Measurements from ENCODE around the gene STAT5B.
A peak's percentile ranks its signal among the peaks of the same experiment; 100 is the strongest.

The STAT5B gene

DNA sequence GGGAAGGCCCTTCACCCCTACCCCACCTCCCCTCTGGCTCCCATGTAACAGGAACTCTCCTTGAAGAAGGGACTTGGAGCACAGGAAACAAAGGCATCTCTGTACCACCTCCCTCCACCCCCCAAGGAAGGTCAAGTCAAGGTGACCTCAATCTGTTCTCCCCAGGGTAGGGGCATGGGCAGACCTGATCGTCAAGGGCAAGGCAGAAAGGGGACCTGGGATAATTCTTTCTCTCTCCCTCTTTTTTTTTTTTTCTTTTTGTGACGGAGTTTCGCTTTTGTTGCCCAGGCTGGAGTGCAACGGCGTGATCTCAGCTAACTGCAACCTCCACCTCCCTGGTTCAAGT lies 7.8 kb upstream of the STAT5B start:
- no peak for DNase-seq

DNA sequence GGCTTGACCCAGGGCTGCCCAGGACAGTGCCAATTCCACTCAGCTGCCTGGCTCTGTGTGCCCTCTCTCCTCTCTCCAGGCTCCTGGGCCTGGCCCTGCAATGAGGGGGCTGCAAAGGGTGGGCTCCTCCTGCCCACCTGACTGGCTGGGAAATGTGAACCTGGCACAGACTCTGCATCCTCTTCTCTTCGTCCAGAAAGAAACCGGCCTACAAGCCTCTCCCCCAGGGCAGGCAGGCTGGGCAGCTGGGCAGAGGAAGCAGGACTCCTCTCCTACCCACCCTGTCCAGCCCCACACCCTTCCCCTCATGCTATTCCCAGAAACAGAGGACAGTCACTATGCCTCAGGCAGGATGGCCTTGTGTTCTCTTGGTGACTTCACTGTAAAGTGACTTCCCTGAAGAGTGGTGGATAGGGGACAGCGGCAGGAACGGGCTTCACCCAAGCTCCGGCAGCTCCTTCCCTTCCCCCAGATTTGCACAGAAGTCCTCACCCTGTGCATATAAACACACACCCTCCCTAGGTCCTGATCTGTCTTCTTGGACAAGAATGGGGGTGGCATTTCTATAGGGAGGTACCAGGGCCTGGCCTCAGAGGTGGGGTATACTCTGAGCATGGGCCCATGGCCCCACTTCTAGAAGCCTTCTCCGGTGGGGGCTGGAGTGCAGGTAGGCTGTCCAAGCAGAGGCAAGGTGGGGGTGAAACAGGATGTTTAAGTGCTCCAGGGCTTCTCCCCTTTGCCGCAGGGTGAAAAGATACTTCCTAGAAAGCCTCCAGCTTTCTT lies 7.2 kb upstream of the STAT5B start:
- DNase-seq, result no peak

DNA sequence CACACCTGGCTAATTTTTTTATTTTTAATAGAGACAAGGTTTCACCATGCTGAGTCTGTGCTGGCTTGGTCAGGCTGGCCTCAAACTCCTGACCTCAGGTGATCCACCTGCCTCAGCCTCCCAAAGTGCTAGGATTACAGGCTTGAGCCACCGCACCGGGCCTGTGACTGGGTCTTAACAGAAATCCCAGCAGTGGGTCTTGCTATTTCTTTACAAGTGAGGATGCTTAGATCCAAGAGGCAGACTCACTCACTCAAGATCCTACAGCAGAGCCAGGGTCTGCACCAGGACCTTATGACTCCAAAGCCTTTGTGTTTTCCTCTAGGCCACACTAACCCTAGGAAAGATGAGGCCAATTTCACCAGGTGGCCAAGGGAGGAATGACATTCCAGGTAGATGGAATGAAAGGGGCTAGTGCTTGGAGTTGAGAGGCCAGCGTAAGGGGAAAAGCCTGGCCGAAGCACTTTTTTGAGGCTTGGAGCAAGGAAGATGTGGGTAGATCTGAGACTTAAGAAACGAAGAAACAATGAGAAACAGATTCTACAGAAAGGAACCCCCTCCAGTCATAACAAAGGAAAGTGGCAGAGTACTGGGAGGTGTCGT lies 6.4 kb upstream of the STAT5B start:
- DNase-seq, result no peak

DNA sequence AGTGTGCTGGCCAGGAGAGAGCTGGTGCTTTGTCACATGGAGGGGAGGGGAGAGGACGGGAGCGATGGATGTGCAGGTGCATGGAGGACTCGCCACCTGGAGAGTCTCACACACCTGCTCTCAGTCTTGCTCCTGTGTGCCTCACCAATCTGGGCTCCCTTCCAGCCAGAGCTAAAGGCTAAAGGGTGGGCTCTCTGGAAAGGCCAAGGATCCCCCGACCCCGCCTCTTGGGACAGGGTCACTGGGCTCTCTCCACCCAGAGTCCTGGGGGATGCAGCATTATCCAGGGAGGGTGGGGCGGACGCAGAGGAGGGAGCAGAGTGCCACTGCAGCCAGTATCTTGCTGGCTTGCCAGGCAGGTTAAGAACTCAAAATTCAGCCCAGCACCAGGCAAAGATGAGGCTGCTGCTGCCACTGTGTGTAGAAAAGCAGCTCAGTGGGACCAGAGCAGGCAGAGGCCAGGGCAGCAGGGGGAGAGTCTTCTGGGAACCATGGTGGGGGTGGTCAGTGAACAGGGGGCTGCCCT lies 5.4 kb upstream of the STAT5B start:
- DNase-seq, result no peak

DNA sequence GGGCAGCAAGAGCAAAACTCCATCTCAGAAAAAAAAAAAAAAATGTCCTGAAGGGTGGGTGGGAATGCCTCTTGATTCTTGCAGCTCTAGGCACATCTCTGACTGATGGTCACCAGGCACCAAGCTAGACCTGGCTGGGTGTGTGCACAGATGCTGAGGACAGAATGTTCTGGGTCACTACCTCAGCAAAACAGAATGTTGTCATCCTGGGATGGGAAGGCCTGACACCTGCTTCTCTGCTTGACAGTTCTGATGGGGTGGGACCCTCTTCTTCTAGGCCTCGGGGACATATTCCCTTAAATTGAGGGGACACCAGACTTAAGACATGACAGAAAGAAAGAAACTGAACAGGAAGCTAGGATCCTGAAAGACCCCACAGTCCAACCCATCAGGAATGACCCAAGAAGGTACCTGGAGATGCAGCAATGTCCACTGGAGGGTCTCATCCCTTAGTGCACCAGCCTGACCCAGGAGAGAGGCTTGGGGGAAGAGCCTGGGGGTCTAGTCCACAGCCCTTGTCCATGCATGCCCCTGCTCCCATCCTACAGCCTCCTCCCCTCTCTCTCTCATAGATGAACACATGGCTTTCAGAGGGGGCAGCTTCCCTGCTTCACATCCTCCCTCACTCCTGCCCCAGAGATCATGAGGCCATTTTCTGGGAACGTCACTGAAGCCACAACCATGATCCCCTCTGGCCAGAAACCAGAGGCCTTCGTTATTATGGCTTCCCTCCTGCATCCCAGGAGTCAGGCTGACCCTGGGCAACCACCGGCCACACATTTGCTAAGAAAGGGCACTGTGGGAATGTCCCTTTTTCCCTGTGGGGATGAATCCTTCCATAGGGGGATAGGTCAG lies 3.8 kb upstream of the STAT5B start:
- no peak for DNase-seq

DNA sequence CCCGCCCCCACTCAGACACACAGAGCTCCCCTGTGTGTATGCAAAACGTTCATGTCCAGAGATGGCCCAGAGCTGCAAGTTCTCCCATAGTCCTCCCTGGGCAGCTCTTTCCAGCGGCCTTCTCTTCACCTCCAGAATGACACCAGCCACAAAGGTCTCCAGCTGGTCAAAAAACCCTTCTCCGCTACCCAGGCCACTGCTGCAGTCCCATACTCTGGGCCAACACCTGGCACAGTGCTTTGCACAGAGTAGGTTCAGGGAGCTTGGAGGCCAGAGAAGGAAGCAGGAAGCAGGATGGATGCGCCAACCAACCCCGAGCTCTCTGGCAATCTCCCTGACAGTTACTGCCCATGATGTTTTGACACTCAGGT lies 1.1 kb upstream of the STAT5B start:
- no peak for DNase-seq

GRCh38 chr17:42276609-42277341 lies 584 bp upstream of the STAT5B start:
- no peak for DNase-seq

DNA sequence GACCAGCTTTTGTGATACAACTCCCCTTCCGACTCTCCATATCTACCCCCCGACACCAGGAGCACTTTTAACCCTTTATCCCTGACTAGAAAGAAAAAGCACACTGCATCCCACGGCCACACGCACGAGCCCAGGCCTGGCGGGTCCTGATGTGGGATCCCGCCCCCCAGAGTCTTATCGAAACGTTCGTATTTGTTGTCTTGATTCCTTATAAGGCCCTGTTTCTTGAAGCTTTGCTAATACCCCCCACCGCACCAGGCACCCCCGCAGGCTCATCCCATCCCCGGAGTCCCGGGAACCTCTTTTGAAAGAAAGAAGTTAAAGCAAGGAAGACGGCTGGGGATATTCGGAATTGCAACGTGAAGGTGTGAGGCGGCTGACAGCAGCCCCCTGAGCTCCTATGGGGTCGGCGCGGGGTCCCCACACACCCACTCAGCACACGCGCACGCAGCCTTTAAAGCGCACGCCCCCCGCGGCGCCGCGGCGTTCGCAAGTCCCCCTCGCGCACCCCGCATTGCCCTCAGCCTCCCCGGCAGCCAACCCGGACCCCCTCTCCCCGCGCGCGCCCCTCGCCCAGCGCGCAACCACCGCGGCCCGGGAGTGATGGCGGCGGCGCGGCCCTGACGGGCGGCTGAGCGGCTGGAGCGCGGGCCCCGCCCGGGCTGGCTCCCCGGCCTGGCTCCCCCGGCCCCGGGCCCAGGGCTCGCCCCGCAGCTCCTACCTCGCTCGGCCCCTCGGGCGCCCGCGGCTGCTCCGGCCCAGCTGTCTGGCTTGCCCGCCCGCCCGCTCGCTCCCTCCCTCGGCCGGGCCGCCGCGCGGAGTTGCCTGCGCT lies 448 bp downstream of the STAT5B start:
- peak; percentile 59 for DNase-seq

GRCh38 chr17:42274812-42275526 lies 1.2 kb downstream of the STAT5B start:
- DNase-seq, result no peak

DNA sequence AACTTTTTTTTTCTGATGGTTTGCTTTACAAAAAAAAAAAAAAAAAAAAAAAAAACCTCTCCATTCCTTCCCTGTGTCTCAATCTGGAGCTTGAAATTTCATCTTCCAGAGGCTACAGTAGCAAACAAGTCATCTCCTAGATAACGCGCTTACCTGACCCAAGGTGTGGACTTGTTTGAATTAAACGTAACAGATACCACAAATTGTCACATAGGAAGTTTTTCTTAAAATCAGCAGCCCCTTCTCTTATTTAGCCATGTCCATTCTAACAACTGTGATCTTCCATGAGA lies 2.0 kb downstream of the STAT5B start:
- DNase-seq, result no peak

DNA sequence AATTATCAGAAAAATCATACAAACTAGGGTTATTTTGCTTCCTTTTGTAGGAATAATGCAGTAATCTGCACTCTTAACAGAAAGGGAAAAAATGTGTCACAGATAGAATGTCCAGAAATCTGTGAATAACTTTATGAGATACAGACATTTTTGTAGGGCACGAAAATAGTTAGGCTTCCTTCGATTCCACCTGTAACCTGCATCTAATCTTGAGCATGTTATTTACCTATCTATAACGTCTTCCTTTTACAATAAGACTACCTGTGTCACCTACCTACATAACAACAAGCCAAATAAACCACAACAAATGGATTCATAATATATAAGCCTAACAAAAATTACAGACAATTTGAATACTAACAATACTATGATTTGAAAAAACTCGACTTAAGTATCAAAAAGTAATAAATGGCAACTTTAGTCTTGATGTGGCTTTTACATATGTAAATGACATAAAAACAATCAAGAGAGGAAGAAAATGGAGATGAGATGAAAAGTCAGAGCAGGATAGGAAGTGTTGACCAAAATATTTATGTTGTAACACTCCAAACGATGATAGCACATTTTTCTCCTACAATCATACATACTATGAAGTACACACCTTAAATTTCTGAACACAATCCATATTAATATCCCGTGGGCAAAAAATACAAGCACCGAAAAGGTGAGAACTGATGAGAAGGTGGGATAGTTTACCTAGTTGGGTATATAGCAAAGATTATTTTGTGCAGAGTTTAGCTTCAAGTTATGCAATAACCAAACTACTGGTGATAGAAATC lies 2.5 kb downstream of the STAT5B start:
- no peak for DNase-seq

DNA sequence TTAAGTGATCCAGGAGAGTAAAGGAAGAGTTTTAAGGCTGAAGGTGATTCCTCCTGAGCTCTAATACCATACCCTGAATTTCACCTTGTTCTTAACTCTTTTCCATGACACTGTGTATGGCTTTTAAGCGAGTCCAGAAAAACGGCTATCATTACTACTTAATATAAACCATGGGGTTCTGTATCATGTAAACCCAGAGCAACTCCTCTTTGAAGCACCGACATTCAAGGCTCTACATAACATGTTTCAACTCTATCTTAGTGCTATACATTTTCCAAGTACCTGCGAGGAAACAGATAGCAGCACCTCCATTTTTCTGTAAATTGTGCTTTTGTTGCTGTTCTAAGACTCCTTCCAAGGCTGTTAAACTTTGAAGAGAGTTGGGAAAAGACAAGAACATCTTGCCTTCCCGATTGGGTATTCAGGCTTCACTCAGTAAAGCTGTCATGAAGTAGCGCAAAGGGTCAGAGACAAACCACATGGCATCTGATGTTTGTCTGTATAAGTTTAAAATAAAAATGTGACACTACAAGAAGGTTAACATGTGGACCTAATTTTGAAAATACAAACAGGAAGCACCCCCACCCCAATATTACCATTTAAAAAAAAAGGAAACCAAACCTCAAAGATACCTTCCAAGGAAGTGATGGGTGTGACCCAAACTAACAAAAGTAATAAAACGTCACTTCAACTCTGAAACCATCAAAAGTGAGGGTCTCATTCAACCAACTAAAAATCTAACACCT lies 3.9 kb downstream of the STAT5B start:
- DNase-seq, result no peak

GRCh38 chr17:42271779-42272035 lies 4.5 kb downstream of the STAT5B start:
- DNase-seq, result no peak

DNA sequence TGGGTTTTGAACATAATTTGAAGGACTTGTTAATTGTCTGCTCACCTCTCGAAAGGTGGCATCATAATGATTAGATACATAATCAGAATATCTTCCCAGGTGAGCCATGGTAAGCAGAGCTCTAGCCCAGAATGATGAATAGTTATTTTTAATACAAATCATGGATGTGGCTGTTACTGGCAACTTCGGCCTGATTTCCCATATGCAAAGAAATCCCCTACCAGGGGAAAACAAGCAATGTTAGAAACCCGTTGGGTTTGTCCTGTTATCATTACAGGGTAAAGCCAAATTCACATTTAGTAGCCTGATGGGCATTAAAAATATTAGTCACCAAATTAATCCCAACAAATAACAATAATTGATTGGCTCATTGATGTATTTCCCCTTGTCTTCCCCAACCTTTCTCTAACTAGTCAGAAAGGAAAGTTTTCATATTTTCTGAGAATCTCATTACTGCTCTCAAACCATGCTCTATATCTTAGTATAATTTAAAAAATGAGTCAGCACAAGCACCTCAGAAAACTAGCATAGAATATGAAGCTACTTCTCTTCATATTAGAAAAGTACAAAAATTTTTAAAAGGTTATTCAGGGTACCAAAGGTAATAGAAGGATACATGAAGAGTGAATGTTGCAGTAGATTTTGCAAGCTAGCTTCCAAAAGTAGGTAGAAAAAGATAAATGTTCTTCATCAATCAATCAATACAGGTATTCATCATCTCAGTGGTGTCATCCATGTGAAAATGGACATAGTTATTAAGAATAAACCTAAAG lies 5.0 kb downstream of the STAT5B start:
- DNase-seq, result no peak

DNA sequence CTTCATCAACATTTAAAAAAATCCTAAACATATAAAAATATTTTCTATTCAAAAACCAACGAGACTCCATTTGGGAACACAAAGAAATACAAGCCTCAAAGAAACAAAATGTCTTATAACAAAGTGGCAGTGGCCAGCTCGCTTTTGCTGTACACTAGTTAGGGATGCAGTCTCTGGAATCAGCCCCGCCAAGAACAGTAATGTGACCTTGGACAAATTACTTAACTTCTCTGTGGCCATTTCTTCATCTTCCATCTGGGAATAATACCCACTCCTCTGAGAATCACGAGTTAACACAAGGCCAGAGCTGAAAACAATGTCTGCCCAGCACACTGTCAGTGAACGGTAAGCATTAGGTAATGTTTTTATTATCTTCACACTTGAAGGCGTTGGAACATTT lies 5.6 kb downstream of the STAT5B start:
- DNase-seq, result no peak

DNA sequence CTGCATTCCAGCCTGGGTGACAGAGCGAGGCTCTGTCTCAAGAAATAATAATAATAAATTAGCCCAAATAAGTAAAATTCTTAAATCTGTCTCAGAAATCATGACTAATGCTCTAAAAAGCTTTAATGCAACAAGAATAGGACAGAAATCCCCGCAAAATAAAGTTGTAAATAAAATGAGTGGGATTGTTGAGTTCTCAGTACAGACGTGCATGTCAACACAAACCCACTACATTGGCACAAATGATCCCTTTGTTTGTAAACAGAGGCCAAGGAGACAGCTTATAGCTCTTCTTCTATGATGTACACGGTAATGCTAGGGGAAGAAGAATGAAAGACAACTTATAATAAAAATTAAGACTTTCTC lies 6.0 kb downstream of the STAT5B start:
- DNase-seq, result no peak

DNA sequence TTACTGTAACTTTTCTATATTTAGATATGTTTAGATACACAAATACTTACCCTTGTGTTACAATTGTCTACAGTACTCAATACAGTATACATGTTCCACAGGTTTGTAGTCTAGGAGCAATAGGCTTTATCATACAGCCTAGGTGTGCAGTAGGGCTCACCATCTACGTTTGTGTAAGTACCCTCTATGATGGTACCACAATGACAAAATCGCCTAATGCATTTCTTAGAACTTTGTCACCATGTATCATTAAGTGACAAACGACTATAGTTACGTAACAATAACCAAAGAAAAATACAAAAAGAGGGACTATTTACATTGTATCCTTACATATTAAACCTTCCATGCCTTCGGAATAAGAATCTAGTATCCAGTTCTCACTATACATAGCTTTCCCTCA lies 8.0 kb downstream of the STAT5B start:
- DNase-seq, result no peak

- DNase-seq, result no peak
Measured at GRCh38 chr17:42266918-42267766, 9.0 kb downstream of the STAT5B start.

DNA sequence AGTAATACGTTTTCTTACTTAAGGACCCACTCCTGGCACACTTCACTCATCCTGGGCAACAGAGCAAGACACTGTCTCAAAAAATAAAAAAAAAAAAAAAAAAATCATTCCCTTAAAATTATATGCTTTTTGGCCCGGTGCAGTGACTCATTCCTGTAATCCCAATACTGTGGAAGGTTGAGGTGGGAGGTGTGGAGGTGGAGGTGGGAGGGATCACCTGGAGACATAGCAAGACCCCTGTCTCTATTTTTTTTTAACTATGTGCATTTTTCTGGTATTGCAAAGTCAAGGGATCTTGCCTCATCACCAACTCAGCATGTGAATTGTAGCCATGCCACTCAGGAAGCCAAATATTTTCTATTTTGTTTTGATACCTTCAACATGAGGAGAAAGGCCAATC lies 9.7 kb downstream of the STAT5B start:
- DNase-seq, result no peak

Data from NCI-H82 (cell line).